ENCODE results near the gene PPP1R3D. TPM values are rescaled to one million over a fixed set of nuclear protein-coding genes. Genes with fewer than 3 reads are reported as not detected.

PPP1R3D gene
- total RNA-seq, 1 experiment from 2014 or later: 3.1 TPM

DNA sequence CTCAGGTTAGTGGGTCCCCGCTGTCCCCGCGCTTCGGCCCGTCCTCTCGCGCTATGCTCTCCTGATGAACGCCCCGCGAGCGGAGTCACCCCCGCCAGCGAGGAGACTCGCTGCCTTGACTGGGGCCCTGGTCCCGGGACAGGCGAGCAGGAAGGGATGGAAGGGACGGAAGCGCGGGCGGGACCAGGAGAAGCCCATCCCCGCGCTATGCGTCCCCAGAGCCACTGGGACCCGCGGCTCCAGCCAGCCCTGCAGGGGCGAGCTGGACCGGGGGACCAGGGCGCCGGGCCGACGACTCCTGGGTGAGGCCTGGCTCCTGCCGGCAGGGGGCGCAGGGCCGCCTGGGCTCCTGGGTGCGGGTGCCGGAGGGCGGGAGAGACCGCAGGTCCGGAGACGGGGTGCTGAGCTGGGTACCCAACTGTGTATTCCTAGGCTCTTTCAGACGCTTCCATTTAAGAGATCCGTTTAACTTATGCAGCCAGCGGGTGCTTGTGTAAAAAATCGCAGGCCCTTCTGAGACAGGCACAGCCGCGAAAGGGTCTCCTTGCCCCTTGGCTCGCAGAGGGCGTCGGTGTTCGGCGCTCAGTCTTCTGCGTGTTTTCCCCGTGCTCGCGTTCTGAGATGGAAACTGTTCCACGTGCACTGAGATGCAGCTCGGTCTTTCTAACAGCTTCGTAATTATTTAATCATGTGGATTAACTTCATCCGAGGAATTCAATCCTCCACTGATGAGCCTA lies 6.1 kb downstream of the PPP1R3D start:
- no peak overlapping the region for H3K9ac ChIP-seq (ENCODE audit: extremely low read depth, insufficient read length, low read length)
- peaks cover 4 to 8% (median 5%) of the 10 kb centered on the region in 3 experiments for H3K36me3 Mint-ChIP-seq (ENCODE audit: insufficient read depth in 1 of 3, low read depth in 3 of 3)

More for the DNA sequence above, 6.1 kb downstream of the PPP1R3D start:
- peak; percentile 84 for DNase-seq
- no peaks in the 10 kb centered on the region for H4K20me1 ChIP-seq (ENCODE audit: control insufficient read depth, insufficient read depth, insufficient read length)
- peaks cover 48% of the 10 kb centered on the region for H3K27me3 Mint-ChIP-seq (ENCODE audit: low read depth)
- no peaks in the 10 kb centered on the region for H3K79me2 ChIP-seq (ENCODE audit: insufficient read depth, low read length)
- H3K27ac ChIP-seq (ENCODE audit: insufficient read length, low read depth, low read length): no peak overlapping the region
- H2AK5ac ChIP-seq (ENCODE audit: insufficient read length, low read length): no peak overlapping the region
- H3T11ph ChIP-seq (ENCODE audit: low read length): no peak overlapping the region
- peaks cover 5 to 6% of the 10 kb centered on the region in 2 experiments; a peak in 3 of 5 replicates for H3K9me3 Mint-ChIP-seq
- no peaks in the 10 kb centered on the region for H3K9me3 ChIP-seq (ENCODE audit: control insufficient read depth, low read depth, low read length)
- no peak overlapping the region for H3K27ac Mint-ChIP-seq
- no peak overlapping the region for H2BK12ac ChIP-seq (ENCODE audit: insufficient read length, low read depth, low read length)
- H2AFZ ChIP-seq (ENCODE audit: low read length): no peak overlapping the region
- TF ChIP-seq, protein P1, sequence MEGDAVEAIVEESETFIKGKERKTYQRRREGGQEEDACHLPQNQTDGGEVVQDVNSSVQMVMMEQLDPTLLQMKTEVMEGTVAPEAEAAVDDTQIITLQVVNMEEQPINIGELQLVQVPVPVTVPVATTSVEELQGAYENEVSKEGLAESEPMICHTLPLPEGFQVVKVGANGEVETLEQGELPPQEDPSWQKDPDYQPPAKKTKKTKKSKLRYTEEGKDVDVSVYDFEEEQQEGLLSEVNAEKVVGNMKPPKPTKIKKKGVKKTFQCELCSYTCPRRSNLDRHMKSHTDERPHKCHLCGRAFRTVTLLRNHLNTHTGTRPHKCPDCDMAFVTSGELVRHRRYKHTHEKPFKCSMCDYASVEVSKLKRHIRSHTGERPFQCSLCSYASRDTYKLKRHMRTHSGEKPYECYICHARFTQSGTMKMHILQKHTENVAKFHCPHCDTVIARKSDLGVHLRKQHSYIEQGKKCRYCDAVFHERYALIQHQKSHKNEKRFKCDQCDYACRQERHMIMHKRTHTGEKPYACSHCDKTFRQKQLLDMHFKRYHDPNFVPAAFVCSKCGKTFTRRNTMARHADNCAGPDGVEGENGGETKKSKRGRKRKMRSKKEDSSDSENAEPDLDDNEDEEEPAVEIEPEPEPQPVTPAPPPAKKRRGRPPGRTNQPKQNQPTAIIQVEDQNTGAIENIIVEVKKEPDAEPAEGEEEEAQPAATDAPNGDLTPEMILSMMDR (conservative IDR thresholded peaks at IDR 0.05): peak; percentile 98
- no peaks in the 10 kb centered on the region for H3K79me1 ChIP-seq (ENCODE audit: insufficient read depth, low read depth, low read length, poor library complexity, severe bottlenecking)
- H3K4me1 Mint-ChIP-seq: peaks cover 6 to 13% of the 10 kb centered on the region in 2 experiments
- no peak overlapping the region for H3K4ac ChIP-seq (ENCODE audit: low read depth, low read length)
- H3K4me2 ChIP-seq (ENCODE audit: insufficient read depth, insufficient read length, low read length): peak overlapping the region; percentile 53
- no peak overlapping the region for H4K8ac ChIP-seq (replicated peaks; ENCODE audit: insufficient read length, low read depth, low read length)
- WGBS (ENCODE audit: extremely low coverage, insufficient read length, low lambda C conversion rate): no CpG with 5 or more reads among the region's 59 CpGs
- no peak overlapping the region for H4K5ac ChIP-seq (ENCODE audit: insufficient read length, low read depth, low read length)
- H3K18ac ChIP-seq (ENCODE audit: insufficient read length, low read depth, low read length): no peak overlapping the region
- H3K23me2 ChIP-seq (ENCODE audit: insufficient read length, low read depth, low read length, poor library complexity, severe bottlenecking): peaks cover 5% of the 10 kb centered on the region
- no peak overlapping the region for H3K23ac ChIP-seq (ENCODE audit: insufficient read length, low read depth, low read length)
- peak overlapping the region; percentile 53 to 79 for H3K4me3 Mint-ChIP-seq
- no peak overlapping the region for H2BK5ac ChIP-seq (ENCODE audit: insufficient read length, low read length)
- no peak overlapping the region for H2BK15ac ChIP-seq (ENCODE audit: low read depth, low read length)
- no peaks in the 10 kb centered on the region for H3K4me1 ChIP-seq (ENCODE audit: insufficient read depth, low read length)
- H2BK20ac ChIP-seq (ENCODE audit: low read depth, low read length, poor library complexity, severe bottlenecking): no peak overlapping the region
- H3K14ac ChIP-seq (ENCODE audit: insufficient read depth, low read length): no peak overlapping the region
- H3K56ac ChIP-seq (ENCODE audit: insufficient read length, low read depth, low read length): no peak overlapping the region
- no peak overlapping the region for H4K91ac ChIP-seq (ENCODE audit: insufficient read length, low read depth, low read length)
- H3K27me3 ChIP-seq (ENCODE audit: insufficient read depth, low read length): peaks cover 6% of the 10 kb centered on the region; the same call in 1 of the 2 replicates
- no peak overlapping the region for H2BK120ac ChIP-seq (ENCODE audit: low read depth, low read length, poor library complexity, severe bottlenecking)

Measured in H9 (cell line).